Suppressor macrophage (primary cell): ENCODE results near the gene NBPF12.
"Not testable (repeated sequence)": the region's sequence is repeated elsewhere in the genome, so short reads cannot be mapped to it uniquely, and the experiment has no call there.

ENCODE experiments used
- DNase-seq, 4 experiments: peaks; one replicate each; pipeline ENCODE4 v3.0.0-alpha.2; 2020 to 2022

The NBPF12 gene

DNA sequence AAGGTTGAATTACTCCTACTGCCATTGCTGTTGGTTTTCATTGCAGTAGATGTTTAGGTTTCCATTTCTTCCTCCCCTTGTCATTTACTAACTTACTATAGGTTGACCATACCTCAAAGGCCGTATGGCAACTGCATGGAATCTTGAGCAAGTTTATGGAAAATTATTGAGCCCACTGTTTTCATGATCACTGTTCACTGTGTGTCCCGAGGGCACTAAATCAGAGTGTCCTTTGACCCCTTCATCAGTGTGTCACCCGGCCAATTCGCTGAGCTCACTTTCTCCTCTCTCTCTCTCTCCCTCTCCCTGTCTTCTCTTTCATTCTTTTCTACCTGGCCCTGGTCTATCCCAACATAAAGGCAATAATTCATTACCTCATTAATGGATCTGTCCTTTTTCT, 47.7 kb downstream of the NBPF12 start:
- DNase-seq: not testable (repeated sequence)

DNA sequence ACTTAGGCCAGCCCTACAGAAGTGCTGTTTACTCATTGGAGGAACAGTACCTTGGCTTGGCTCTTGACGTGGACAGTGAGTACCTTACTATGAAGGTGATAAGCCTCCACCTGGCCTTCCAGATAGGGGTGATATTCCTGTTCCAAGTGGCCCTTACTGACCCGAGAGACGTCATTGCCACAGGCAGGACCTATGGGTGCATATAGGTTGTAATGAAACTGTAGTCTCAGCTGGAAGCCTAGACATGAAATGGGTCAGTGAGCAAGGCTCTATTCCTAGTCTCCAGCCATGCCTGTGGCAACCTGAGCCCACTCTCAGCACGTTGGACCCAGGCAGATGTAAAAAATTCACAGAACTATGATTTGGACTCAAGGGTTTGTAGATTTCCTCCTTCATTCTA, 48.3 kb downstream of the NBPF12 start:
- DNase-seq: not testable (repeated sequence)

DNA sequence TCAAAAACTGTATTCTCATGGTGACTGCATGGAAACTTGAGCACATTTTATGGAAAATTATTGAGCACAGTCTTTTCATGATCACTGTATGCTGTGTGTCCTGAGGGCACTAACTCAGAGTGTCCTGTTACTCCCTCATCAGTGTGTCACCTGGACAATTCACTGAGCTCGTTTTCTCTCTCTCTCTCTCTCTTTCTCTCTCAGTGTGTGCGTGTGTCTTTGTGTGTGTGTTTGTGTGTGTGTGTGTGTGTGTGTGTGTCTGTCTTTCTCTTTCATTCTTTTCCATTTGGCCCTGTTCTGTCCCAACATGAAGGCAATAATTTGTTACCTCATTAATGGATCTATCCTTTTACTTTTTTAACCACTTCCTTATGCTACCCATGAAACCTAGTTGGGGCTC, 49.4 kb downstream of the NBPF12 start:
- not testable (repeated sequence) for DNase-seq

DNA sequence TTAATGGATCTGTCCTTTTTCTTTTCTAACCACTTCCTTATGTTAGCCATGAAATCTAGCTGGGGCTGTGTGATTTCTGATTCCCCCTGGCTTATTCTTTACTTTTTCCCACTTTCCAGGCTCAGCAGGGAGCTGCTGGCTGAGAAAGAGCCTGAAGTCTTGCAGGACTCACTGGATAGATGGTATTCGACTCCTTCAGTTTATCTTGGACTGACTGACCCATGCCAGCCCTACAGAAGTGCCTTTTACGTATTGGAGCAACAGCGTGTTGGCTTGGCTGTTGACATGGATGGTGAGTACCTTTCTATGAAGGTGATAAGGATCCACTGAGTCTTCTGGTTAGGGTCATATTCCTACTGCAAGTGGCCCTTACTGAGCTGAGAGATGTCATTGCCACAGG, 51.3 kb downstream of the NBPF12 start:
- not testable (repeated sequence) for DNase-seq

DNA sequence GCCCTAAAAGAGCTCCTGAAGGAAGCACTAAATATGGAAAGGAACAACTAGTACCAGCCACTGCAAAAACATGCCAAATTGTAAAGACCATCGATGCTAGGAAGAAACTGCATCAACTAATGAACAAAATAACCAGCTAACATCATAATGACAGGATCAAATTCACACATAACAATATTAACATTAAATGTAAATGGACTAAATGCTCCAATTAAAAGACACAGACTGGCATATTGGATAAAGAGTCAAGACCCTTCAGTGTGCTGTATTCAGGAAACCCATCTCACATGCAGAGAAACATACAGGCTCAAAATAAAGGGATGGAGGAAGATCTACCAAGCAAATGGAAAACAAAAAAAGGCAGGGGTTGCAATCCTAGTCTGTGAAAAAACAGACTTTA, 70.4 kb downstream of the NBPF12 start:
- not testable (repeated sequence) for DNase-seq

DNA sequence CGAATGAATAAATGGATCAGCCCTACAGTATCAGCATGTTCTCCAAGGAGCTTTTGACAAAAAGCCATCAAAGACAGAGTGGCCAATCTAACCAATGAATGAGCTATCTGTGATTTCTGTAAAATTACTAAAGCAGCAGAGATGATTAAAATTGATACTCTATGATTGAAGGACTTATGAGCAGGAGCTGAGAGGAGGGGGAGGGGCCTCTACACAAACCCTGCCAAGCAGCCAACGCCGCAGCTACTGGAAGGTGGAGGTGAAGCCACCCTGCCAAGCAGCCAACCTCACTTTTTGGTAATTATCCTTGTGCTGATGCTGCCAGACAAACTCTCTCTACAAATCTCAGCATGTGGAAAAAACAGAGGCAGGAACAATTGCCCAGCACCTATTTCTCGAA, 88.9 kb downstream of the NBPF12 start:
- DNase-seq: not testable (repeated sequence)

DNA sequence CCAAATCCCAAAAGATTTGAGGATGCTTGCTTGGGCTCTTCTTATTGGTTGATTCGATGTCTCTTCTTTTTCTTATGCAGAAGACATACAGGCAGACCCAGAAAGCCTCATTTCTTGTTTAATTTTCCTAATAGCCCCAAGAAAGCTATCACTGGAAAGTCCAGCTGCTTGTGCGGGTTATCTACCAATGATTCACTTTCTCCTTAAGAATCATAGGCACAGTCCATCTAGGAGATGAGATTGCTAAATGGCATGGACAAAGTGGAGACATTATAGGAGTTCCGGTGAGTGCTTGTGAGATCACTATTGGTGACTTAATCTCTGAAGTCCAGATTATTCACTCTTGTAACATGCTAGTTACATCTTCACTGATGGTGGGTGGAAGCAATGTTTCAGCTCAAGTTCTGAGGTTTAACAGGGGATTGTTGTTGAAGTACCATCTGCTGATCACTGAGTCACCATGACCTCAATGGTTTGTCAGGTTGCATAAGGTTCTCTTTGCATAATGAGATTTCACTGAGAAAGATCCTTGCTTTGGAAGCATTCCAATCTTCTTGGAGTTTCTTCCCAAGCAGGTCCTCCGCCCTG, 92.0 kb downstream of the NBPF12 start:
- peak; percentile 16 to 73 (median 50) for DNase-seq

DNA sequence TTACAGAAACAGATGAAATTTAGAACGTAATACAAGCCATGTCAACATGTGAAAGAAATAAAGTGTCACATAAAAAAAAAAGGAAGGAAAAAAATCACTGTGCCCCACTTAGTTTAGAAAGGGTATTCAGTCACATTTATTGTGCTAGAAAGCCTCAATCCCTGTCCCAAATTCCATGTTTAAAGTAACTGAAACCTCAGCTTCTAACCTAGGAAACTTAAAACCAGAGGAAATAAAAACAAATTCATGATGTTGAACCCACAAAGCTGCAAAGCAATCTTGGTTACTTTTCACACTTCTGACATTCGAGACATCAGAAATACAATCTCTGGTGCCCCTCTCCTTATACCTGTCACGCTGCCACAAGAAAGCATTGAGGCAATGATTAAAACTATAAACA, 101.8 kb downstream of the NBPF12 start:
- no peak for DNase-seq

DNA sequence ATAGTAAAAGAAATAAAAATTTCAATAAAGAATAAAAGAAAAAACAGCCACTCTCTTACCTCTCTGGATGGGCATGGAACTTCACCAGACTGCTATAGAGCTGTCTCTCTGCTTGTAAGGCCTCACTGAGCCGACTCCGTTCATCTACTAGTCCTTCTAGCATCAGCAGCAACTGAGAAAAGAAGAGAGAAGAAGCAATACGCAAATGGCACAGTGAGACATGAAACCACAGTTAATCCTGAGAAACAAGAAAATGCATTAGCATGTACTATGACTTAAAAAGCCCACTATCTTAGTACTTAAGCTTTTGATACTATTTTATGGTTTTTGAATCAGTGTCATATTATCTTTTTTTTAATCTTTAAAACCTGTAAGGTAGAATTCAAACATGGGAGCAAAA, 104.8 kb downstream of the NBPF12 start:
- DNase-seq: not testable (repeated sequence)

DNA sequence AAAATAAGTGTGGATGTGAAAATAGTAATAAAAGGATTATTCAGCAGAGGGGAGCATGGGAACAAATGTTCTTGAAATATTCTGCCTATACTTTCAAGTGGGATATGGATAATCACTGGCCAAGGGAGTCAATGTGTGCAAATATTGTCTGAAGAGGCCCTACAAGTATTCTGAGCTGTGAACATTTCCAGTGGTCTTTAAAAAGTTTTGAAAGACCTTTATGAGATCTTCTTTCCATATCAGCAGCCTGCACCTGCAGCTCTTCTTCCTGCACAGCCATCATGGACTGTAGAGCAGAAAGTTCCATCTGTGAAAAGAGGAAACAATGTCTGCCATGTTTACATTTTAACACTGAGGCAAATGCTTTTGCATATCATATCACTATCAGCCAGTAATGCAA, 106.4 kb downstream of the NBPF12 start:
- not testable (repeated sequence) for DNase-seq
